ENCODE measurements around the gene ZNF654.
"Not testable (repeated sequence)": the region's sequence is repeated elsewhere in the genome, so short reads cannot be mapped to it uniquely, and the experiment has no call there.

Gene ZNF654

DNA sequence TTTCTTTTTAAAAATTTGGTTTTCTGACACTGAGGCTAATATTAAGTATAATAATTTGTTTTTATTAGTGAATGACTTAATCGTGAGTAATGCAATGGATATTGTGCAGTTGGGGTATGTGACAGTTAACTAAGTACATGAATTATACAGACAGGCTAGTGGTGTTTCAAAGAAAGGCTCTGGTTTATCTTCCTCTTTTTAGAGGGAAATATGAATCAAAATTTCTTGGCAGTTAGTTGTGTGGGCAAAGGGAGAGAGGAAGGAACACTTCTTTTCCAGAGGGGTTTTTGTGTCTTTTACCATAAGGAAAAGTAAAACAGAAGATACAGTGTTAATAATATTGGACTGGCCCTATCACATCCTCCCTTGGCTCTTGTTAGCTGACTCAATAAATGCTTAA lies 2.7 kb downstream of the ZNF654 start:
- DNase-seq = no peak

- no peak for DNase-seq
These were observed 16.0 kb downstream of the ZNF654 start for GRCh38 chr3:88075072-88075471.

GRCh38 chr3:88075497-88075896 lies 16.4 kb downstream of the ZNF654 start:
- DNase-seq = no peak

DNA sequence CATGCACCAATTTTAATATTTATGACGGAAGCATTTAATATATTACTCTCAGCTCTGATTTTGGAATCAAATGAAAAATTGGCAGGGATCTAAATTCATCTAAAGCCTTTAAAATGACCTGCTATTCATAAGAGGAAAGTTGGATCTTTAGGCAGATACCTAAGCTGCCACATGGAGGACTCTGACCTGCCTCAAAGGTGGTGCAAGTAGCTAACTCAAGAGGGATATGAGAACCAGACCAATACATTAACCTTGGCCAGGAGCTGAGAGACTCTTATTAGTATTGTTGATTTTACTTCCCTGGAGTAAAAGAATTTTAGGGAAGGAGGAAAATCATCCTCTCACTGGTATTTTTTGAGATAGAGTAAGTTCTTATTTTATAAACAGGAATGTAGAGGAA lies 17.7 kb downstream of the ZNF654 start:
- no peak for DNase-seq

DNA sequence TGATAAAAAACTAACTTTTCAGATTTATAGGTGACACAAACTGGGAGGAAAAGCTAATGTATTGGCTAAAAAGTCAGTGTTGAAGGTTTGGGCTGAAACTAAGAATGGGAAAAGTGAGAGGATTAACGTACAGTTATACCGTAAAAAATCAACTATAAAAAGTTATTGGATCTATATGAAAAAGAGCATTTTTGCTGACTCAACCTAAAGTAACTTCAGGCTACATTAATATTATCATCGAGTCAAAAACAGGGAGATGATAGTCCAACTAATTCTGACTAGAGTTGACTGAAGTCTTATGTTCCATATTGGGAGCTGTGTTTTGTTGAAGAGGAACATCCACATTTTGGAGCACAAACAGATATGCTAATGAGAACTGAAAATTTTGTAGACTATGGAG lies 19.9 kb downstream of the ZNF654 start:
- no peak for DNase-seq

DNA sequence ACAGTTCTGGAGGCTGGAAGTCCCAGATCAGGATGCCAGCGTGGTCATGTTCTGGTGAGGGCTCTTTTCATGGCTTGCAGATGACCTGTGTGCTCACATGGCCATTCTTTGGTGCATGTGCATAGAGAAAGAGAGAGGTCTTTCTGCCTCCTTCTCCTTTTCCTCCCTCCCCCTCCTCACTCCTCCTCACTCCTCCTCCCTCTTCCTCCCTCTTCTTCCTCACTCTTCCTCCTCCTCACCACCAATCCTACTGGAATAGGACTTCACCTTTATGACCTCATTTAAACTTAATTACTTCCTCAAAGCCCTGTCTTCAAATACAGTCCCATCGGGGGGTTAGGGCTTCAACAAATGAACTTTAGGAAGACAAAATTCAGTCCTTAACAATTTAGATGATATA lies 23.8 kb downstream of the ZNF654 start:
- no peak for DNase-seq

DNA sequence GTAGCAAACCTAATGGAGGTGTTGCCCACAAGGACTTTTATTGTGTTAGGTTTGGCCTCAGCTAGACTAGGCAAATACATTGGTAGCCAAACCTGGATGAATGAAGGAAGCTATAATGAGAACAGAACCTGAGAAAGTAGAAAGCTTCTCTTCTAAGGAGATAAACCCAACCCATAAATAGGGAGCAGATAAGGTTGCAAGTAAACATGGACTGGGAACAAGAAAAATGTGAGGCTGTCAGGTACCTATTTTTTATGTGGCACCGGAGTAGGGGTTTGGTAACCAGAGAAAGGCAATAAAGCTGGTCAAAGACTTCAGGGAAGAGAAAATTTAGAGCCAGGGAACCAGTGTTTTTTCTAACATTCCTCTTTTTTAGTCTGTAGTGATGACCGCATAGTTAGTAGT lies 25.0 kb downstream of the ZNF654 start:
- DNase-seq = no peak

DNA sequence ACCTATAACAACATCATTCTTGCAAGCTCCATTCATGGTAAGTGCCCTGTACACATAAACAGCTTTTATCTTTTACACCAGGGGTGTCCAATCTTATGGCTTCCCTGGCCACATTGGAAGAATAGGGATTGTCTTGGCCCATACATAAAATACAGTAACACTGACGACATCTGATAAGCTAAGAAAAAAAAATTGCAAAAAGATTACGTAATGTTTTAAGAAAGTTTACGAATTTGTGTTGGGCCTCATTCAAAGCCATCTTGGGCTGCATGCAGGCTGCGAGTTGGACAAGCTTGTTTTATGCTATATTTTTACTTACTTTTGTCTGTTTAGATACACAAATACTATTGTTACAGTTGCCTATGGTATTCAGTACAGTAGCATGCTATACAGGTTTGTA lies 31.6 kb downstream of the ZNF654 start:
- DNase-seq = no peak

DNA sequence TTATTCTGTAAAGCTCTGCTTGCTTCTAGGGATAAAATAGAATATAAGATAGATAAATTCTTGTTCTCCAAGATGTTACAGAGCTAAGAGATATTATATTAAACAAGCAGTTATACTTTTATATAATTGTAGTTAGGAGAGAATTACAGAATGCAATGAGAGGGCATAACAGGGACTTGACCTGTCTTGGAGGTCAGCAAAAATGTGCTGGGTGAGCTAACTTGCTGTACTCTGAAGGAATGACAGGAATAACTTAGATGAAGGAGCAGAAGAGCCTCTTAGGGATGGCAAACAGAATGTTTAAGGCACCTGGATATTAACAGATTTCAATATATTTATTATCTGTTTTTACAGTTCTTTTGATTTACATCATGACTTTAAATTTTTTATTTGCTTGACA lies 33.2 kb downstream of the ZNF654 start:
- DNase-seq = no peak

DNA sequence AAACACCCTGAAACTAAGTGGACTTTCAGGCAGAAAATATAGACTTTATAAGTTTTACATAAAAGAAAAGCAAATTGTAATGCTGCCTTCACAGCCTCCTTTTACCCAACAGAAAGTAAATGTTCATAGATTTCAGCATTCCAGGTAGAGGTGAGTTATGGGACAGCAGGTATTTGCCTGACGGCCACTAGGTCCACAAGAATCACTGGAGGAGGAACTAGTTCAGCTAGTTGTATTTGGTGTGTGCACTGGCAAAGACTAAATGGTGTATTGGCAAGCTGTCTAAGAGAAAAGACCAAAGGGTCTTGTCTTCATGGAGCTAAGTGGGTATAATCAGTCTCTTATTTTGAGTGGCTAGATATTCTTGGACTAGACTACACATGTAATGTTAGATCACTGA lies 34.2 kb downstream of the ZNF654 start:
- DNase-seq = no peak

DNA sequence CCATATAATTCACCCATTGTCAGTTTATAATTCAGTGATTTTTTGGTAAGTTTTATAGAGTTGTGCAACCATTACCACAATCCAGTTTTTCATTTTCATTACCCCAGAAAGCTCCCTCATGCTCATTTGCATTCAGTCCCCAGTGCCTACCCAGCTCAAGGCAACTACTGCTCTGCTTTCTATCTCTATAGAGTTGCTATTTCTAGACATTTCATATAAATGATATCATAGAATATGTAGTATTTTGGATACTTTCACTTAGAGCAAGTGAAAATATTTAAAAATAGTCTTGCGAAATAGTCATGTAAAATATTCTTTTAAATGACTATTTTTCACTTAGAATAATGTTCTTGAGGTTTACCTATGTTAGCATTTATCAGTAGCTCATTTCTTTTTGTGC lies 42.1 kb downstream of the ZNF654 start:
- DNase-seq = no peak

DNA sequence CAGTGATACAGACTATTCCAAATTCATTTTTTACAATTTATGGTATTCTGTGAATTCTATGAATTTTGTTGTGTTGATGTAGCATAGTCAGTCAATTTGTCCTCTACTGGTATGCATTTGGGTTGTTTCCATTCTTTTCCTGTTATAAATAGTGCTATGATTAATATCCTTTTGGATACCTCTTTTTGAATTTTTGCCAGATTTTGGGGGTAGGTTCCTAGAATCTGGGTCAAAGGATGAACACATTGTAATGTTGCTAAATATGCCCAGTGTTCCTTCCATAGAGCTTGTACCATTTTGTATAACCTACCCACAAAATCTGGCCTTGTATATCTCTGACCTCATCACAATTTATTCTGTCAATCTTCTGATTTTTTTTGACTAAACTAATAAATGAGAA lies 46.3 kb downstream of the ZNF654 start:
- no peak for DNase-seq

- no peak for DNase-seq
These were observed 53.2 kb downstream of the ZNF654 start for GRCh38 chr3:88112289-88112688.

- peak; percentile 50 for DNase-seq
These were observed 54.5 kb downstream of the ZNF654 start for GRCh38 chr3:88113311-88114162.

DNA sequence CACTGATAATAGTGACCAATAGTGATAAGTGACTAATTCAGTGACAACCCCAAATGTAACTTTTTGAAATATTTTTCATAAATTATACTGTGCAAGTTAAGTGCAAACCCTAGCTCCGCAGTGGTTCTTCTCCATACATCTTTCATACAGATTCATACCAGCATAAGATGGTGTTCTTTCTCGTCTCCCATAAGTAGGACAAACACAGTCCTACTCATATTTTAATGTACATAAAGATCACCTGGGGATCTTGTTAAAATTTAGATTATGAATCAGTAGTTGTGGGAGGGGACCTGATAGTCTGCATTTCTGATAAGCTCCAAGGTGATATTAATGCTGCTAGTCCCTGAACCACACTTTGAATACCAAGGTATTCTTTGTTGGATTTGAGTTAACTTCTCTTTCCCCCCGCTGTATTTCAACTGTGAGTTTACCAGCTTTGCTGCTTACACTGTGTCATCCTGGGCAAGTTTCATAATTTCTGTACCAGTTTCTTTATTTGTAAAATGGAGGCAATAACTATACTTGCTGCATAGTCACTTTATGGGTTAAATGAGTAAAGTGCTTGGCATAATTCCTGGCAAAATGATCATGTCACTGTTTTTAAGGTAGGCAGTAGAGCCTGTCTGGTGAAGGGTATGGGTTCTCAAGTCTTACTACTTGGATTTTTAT lies 56.0 kb downstream of the ZNF654 start:
- DNase-seq = no peak

GRCh38 chr3:88117683-88118082 lies 58.6 kb downstream of the ZNF654 start:
- DNase-seq = no peak

DNA sequence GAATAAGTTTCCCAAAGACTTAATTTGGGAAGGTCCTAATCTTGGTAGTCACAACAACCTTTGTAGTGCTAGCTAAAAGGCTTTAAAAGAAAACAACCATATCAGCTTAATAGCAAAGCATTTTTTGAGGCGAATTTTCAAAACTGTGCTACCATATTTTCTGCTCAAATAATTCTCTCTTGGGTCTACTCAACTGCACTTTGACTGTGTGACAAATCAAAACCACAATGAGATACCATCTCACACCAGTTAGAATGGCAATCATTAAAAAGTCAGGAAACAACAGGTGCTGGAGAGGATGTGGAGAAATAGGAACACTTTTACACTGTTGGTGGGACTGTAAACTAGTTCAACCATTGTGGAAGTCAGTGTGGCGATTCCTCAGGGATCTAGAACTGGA lies 59.5 kb downstream of the ZNF654 start:
- not testable (repeated sequence) for DNase-seq

- no peak for DNase-seq
These were observed 64.5 kb downstream of the ZNF654 start for GRCh38 chr3:88123526-88123925.

- no peak for DNase-seq
These were observed 72.6 kb downstream of the ZNF654 start for GRCh38 chr3:88131695-88132094.

GRCh38 chr3:88132894-88133293 lies 73.8 kb downstream of the ZNF654 start:
- no peak for DNase-seq

- no peak for DNase-seq
These were observed 74.7 kb downstream of the ZNF654 start for GRCh38 chr3:88133711-88134263.

- DNase-seq = no peak
These were observed 78.8 kb downstream of the ZNF654 start for GRCh38 chr3:88137836-88138235.

DNA sequence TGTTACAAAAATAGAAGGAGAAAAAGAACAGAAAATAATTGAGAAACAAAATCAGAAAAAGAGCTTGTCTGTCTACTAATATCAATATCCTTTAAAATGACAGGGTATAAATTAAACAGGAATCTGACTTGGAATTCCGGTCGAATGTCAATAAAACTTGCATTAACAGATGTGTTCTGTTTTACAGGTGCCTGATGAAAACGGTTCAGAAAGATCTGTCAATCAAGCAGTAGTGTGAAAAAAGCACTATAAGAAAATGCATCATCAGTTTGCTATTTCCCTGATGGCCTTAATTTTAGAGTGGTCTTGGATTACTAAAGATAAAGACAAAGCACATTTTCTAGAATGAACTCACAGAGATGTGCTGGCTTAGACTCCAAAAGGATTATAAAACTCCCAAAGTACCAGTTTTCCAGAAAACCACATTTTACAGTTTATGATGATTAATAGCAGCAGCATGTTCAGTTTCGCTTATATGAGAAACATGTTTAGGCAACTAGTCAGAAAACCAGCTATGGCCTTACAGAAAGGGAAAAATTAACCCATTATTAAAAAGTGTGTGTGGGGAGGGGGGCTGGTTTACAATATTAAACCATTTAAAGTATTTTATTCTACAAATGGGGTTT lies 82.5 kb downstream of the ZNF654 start:
- DNase-seq = no peak

- no peak for DNase-seq
These were observed 83.1 kb downstream of the ZNF654 start for GRCh38 chr3:88142094-88142624.
